ENCODE measurements around the gene THRA.
"Not testable (repeated sequence)": the region's sequence is repeated elsewhere in the genome, so short reads cannot be mapped to it uniquely, and the experiment has no call there.

THRA gene

DNA sequence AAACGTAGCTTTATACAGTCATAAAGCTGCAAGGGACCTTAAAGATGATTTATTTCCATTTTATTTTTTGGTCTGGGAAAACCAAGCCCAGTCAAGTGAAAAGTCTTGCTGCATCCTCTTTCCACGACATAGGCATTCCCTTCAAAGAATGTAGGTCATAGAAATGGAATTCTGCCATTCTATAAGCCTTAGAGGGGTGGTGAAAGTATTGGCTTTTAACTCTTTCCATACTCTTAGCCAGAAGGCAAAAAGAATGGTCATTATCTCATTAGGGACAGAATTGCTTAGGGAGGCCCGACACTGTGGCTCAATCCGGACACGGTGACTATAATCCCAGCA, 51.1 kb downstream of the THRA start:
- DNase-seq, result no peak

GRCh38 chr17:40115101-40115436, 52.3 kb downstream of the THRA start:
- no peak for DNase-seq

DNA sequence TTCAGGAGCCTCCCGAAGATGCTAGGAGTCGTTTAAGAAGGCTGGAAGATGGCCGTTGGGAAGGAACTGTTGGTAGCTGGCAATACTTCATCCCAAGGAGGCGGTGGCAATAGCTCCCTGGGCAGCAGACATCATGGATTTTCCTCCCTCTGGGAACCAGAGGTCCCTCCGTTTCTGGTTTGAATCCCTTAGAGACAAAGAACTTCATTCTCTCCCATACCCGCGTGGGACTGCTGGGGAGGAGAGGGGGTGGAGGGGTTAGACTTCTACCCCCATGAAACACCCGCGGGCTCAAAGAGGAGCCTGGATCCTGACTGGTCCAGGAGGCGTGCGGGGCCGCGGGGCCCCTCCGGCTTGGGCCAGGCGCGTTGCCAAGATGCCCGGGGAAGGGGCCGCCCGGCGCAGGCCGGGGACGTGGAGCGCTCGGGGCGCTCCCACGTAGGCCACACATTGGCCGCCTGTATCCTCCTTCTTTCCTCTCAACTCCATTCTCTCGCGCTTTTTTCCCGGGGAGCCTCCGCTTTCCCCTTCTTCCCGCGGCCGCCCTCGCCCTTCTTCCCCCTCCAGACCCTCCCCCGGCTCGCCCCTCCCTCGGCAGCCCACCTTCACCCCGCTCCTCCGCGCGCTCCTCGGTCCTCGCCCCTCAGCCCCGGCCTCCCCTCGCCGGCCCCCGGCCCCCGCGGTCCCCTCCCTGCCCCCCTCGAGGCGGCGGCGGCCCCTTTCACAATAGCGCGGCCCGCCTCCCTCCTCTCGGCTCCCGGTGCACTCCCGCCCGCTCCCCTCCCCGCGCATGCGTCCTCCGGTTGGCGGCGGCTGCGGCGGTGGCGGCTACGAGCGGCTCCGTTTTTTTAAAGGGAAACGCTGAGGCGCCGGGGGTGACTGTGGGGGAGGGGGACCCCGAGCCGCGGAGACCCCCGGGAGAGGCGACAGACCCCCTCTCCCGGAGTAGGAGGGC, 58.7 kb downstream of the THRA start, which contains the start of gene MSL1:
Gene MSL1, plus strand, starts transcription at position 791 of the 955 bp plus-strand sequence. CDS start 642 bp downstream, outside the sequence.
- peak; percentile 80 for DNase-seq

GRCh38 chr17:40122136-40122998, 59.6 kb downstream of the THRA start:
- DNase-seq, result peak; percentile 59

DNA sequence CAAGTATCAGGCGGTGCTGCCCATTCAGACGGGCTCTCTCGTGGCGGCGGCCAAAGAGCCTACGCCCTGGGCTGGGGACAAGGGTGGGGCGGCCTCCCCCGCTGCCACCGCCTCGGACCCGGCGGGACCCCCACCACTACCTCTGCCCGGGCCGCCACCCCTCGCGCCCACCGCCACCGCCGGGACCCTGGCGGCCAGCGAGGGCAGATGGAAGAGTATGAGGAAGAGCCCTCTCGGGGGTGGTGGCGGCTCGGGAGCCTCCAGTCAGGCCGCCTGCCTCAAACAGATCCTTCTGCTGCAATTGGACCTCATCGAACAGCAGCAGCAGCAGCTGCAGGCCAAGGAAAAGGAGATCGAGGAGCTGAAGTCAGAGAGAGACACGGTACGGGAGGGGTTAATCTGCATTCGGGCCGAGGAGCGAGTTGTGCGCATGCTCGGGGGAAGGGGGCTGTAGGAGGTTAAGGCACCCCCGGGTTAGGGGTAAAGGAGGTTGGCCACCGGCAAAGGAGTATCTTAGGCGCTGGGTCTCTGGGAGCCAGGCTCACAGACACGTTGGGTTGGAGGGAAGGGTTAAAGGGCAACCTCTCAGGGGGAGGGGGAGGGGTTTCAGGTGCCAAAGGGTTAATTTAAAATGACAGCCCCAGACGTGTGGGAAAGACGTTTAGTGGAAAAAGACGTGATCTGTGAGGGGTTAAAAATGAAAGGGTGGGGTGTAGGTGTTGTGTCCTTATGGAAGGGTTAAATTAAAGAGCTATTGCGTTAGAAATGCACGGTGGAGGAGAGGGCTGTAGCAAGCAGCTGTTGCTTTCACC, 60.4 kb downstream of the THRA start:
- DNase-seq, result peak; percentile 53

DNA sequence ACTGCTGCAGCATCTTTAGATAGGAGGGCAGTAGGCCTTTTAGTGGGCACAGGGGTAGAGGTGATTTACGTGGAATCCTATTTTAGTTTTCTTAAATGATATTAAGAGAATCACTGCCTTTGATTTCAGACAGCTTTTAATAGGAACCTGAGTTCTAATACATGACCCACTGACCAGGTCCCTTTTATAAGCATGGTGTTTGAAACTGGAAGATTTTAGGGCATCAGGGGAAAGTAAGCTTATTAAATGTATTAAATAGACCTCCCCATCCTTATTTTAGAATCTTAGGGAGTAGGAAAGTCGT, 61.0 kb downstream of the THRA start:
- no peak for DNase-seq

- DNase-seq, result peak; percentile 40
Observed at GRCh38 chr17:40124279-40125141, 61.7 kb downstream of the THRA start.

GRCh38 chr17:40129498-40129897, 66.7 kb downstream of the THRA start:
- DNase-seq, result no peak

GRCh38 chr17:40130352-40131042, 67.7 kb downstream of the THRA start:
- DNase-seq, result no peak

- no peak for DNase-seq
Observed at GRCh38 chr17:40134184-40134583, 71.4 kb downstream of the THRA start.

DNA sequence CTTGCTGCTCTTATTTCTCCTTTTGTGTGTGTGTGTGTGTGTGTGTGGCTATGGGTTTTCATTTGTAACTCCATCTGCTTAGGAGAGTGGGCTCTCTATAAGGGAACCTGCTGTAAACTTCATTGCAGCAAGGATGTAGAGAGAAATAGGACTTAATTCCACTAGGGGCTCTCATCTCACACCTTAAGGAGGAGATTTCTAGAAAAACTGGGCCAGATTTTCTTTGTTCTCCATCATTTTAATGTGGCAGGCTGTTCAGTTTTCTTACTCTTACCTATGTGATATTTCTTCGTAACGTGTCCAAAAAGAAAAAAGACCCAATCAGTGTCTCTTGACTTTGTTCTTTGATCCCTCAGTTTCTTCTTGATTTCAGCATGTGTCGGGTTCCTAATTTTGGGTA, 73.1 kb downstream of the THRA start:
- no peak for DNase-seq

GRCh38 chr17:40139566-40140058, 76.8 kb downstream of the THRA start:
- DNase-seq, result peak; percentile 66

DNA sequence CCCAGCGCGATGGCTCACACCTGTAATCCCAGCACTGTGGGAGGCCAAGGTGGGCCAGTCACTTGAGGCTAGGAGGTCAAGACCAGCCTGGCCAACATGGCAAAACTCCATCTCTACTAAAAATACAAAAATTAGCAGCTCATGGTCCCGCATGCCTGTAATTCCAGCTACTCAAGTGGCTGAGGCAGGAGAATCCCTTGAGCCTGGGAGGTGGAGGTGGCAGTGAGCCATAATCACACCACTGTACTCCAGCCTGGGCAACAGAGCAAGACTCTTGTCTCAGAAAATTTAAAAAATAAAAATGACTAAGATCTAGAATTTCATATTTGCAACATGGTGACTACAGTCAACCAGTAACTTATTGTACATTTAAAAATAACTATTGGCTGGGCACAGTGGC, 80.4 kb downstream of the THRA start:
- not testable (repeated sequence) for DNase-seq
